K562 (cell line): ENCODE measurements around the gene TBC1D17. TPM values are rescaled to one million over a fixed set of nuclear protein-coding genes. Genes with fewer than 3 reads are reported as not detected.

Source experiments
- ARHGAP35 ChIP-seq: fragments of 450-650 bp; IDR thresholded peaks from 2 replicates; pipeline ENCODE4 v1.6.1; 2018; ENCODE audit not compliant: partially characterized antibody
- BRD4 ChIP-seq: fragments of 200-600 bp; sonication (generic); IDR thresholded peaks from 2 replicates; pipeline ENCODE4 v1.6.1; 2017; ENCODE audit warnings: inconsistent platforms
- COPS2 ChIP-seq: fragments of 450-650 bp; conservative IDR thresholded peaks from 2 replicates; pipeline ENCODE4 v1.6.1; 2016; ENCODE audit warnings: mild to moderate bottlenecking, moderate library complexity
- FOXA3 ChIP-seq, 2 experiments: fragments of 450-650 bp in 1 of 2; sonication (generic) in 1 of 2; formaldehyde crosslinking; IDR thresholded peaks in 1 of 2; conservative IDR thresholded peaks in 1 of 2; 2 replicates each; pipeline versions ENCODE4 v1.4.0 to v1.8.0; 2020 to 2022; ENCODE audit warnings: mild to moderate bottlenecking in 2 of 2, missing genetic modification reagents in 1 of 2
- GTF2A2 ChIP-seq: IDR thresholded peaks from 2 replicates; pipeline ENCODE4 v1.6.1; 2016; ENCODE audit warnings: mild to moderate bottlenecking, missing genetic modification characterization, missing compliant biosample characterization
- HNRNPUL1 ChIP-seq: fragments of 200-400 bp; formaldehyde crosslinking; IDR thresholded peaks from 2 replicates; pipeline ENCODE4 v1.6.1; 2017; ENCODE audit warnings: low read length
- MCM2 ChIP-seq: fragments of 450-650 bp; IDR thresholded peaks from 2 replicates; pipeline ENCODE4 v1.6.1; 2017; ENCODE audit warnings: low read depth, mild to moderate bottlenecking
- MCM3 ChIP-seq: fragments of 450-650 bp; IDR thresholded peaks from 2 replicates; pipeline ENCODE4 v1.6.1; 2016
- MYC ChIP-seq, 2 experiments: fragments of 250-450 bp in 1 of 2; sonication (Bioruptor Pico) in 1 of 2; IDR thresholded peaks; 2 replicates each; pipeline versions ENCODE4 v1.5.1 to v1.6.1; 2012 to 2021; ENCODE audit warnings: low read depth in 2 of 2, borderline replicate concordance in 1 of 2, improper control_type of control experiment in 1 of 2, low read length in 1 of 2, mild to moderate bottlenecking in 1 of 2, moderate library complexity in 1 of 2
- PTRF ChIP-seq: fragments of 450-650 bp; IDR thresholded peaks from 2 replicates; pipeline ENCODE4 v1.6.1; 2016; ENCODE audit warnings: mild to moderate bottlenecking, missing genetic modification characterization, missing compliant biosample characterization
- RFX5 ChIP-seq: IDR thresholded peaks from 2 replicates; pipeline ENCODE4 v1.6.1; 2011; ENCODE audit warnings: low read depth, mild to moderate bottlenecking, improper control_type of control experiment, low read length
- SMARCA5 ChIP-seq: fragments of 450-650 bp; IDR thresholded peaks from 2 replicates; pipeline ENCODE4 v1.6.1; 2016
- ZNF12 ChIP-seq: sonication (generic); formaldehyde crosslinking; IDR thresholded peaks from 2 replicates; pipeline ENCODE4 v1.4.0; 2020; ENCODE audit warnings: mild to moderate bottlenecking, missing genetic modification reagents
- ZNF3 ChIP-seq: fragments of 250-450 bp; sonication (Bioruptor Pico); IDR thresholded peaks from 2 replicates; pipeline ENCODE4 v1.5.0; 2021; ENCODE audit warnings: mild to moderate bottlenecking, moderate library complexity
- ZNF518B ChIP-seq: fragments of 250-450 bp; sonication (Bioruptor Pico); IDR thresholded peaks from 2 replicates; pipeline ENCODE4 v1.5.0; 2021; ENCODE audit warnings: mild to moderate bottlenecking, moderate library complexity
- polyA plus RNA-seq, 8 experiments: library from polyadenylated mRNA; depleted of rRNA in 4 of 8; stranded (reverse) in 5 of 8; unstranded in 3 of 8; fragments of >200 nt; fragmentation: Nextera tagmentation in 2 of 8; fragmentation: Illumina TruSeq in 1 of 8; extraction: Ambion mirVana in 2 of 8; extraction: Trizol in 1 of 8; gene quantifications; 2 replicates each; pipeline versions ENCODE4 v1.2.1 to v1.2.3, GENCODE V29; 2011 to 2014; ENCODE audit warnings: inconsistent platforms in 1 of 8, missing spikeins in 1 of 8
- total RNA-seq, 7 experiments: library from RNA; depleted of rRNA in 6 of 7; stranded (reverse); fragments of >200 nt in 6 of 7; fragmentation: Illumina TruSeq in 2 of 7; extraction: Trizol in 2 of 7; gene quantifications; 2 replicates each; pipeline versions ENCODE4 v1.2.1 to v1.2.3, GENCODE V29; 2011 to 2021; ENCODE audit warnings: low replicate concordance in 1 of 7
- TF ChIP-seq, protein P1 (sequence below): fragments of 450-650 bp; conservative IDR thresholded peaks from 2 replicates; pipeline ENCODE4 v1.6.1; 2016; ENCODE audit warnings: missing genetic modification characterization, low read depth, mild to moderate bottlenecking, control low read depth, missing compliant biosample characterization
- TF ChIP-seq, protein P2 (sequence below), 2 experiments: fragments of 150-350 bp in 1 of 2; IDR thresholded peaks; 2 replicates each; pipeline ENCODE4 v1.6.1; 2012 to 2016; ENCODE audit warnings: low read depth in 2 of 2, low read length in 2 of 2, mild to moderate bottlenecking in 1 of 2, moderate library complexity in 1 of 2

TBC1D17 gene
- total and polyA plus RNA-seq, 9 of the 15 experiments (the other 6 are each of a cell fraction or from before 2014, with no cell fraction given): 0.42 to 16.0 (median 3.8) TPM

- TF ChIP-seq, protein P1, sequence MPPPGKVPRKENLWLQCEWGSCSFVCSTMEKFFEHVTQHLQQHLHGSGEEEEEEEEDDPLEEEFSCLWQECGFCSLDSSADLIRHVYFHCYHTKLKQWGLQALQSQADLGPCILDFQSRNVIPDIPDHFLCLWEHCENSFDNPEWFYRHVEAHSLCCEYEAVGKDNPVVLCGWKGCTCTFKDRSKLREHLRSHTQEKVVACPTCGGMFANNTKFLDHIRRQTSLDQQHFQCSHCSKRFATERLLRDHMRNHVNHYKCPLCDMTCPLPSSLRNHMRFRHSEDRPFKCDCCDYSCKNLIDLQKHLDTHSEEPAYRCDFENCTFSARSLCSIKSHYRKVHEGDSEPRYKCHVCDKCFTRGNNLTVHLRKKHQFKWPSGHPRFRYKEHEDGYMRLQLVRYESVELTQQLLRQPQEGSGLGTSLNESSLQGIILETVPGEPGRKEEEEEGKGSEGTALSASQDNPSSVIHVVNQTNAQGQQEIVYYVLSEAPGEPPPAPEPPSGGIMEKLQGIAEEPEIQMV: no peak
- peak; percentile 74; the same call in 1 of the 2 replicates for TF ChIP-seq BRD4
- TF ChIP-seq FOXA3 (CRISPR knock-in tag; conservative IDR thresholded peaks at IDR 0.05 in 1 of 2, IDR thresholded peaks at IDR 0.05 in 1 of 2): peak in 1 of 2 experiments; percentile 42; a peak in 1 of 4 replicates
- TF ChIP-seq RFX5: no peak
- no peak for TF ChIP-seq GTF2A2 (tag)
- no peak for TF ChIP-seq SMARCA5
- no peak; the same call in 1 of the 2 replicates for TF ChIP-seq ZNF12 (CRISPR knock-in tag)
- no peak for TF ChIP-seq ARHGAP35
- peak; percentile 36; the same call in 1 of the 2 replicates for TF ChIP-seq MYC (IDR thresholded peaks at IDR 0.05; ENCODE audit: low read depth, low read length)
- no peak for TF ChIP-seq MYC (CRISPR knock-in tag; IDR thresholded peaks at IDR 0.05; ENCODE audit: borderline replicate concordance, low read depth)
- TF ChIP-seq MCM2: no peak
- TF ChIP-seq HNRNPUL1: no peak
- TF ChIP-seq PTRF: no peak
- no peak for TF ChIP-seq COPS2
- TF ChIP-seq, protein P2, sequence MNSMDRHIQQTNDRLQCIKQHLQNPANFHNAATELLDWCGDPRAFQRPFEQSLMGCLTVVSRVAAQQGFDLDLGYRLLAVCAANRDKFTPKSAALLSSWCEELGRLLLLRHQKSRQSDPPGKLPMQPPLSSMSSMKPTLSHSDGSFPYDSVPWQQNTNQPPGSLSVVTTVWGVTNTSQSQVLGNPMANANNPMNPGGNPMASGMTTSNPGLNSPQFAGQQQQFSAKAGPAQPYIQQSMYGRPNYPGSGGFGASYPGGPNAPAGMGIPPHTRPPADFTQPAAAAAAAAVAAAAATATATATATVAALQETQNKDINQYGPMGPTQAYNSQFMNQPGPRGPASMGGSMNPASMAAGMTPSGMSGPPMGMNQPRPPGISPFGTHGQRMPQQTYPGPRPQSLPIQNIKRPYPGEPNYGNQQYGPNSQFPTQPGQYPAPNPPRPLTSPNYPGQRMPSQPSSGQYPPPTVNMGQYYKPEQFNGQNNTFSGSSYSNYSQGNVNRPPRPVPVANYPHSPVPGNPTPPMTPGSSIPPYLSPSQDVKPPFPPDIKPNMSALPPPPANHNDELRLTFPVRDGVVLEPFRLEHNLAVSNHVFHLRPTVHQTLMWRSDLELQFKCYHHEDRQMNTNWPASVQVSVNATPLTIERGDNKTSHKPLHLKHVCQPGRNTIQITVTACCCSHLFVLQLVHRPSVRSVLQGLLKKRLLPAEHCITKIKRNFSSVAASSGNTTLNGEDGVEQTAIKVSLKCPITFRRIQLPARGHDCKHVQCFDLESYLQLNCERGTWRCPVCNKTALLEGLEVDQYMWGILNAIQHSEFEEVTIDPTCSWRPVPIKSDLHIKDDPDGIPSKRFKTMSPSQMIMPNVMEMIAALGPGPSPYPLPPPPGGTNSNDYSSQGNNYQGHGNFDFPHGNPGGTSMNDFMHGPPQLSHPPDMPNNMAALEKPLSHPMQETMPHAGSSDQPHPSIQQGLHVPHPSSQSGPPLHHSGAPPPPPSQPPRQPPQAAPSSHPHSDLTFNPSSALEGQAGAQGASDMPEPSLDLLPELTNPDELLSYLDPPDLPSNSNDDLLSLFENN (IDR thresholded peaks at IDR 0.05; ENCODE audit: low read depth in 2 of 2, low read length in 2 of 2): peak in 1 of 2 experiments; percentile 27; a peak in 1 of 4 replicates
- no peak for TF ChIP-seq ZNF3 (CRISPR knock-in tag)
- no peak for TF ChIP-seq MCM3
- no peak for TF ChIP-seq ZNF518B
Measured at GRCh38 chr19:49850487-49851342, 26.8 kb upstream of the TBC1D17 start, which contains the start of gene PTOV1 (continued).
